Heart left ventricle (tissue), 16 donors: ENCODE measurements around the gene TAOK1. TPM values are rescaled to one million over a fixed set of nuclear protein-coding genes. Genes with fewer than 3 reads are reported as not detected.
A peak's percentile ranks its signal among the peaks of the same experiment; 100 is the strongest.

Experiments
- ATAC-seq, 4 donors: fragments of 200-7000 bp; cut with Tn5 transposase; one replicate each; pipeline ENCODE4 v1.9.1; 2020 to 2022; ENCODE audit warnings: moderate library complexity in 4 of 4, mild to moderate bottlenecking in 3 of 4, moderate number of reproducible peaks in 1 of 4
- DNase-seq, 5 donors: peaks; one replicate each; pipeline ENCODE4 v3.0.0-alpha.2; 2020
- H3K27ac ChIP-seq, 12 donors: fragments of 200-600 bp; sonication (generic) in 4 of 12; one replicate each; pipeline versions ENCODE4 v1.5.0 to v1.8.0; 2016 to 2022; ENCODE audit warnings: mild to moderate bottlenecking in 2 of 12
- H3K27me3 ChIP-seq, 9 donors: fragments of 200-600 bp; sonication (generic) in 2 of 9; one replicate each; pipeline versions ENCODE4 v1.5.1 to v1.8.0; 2016 to 2022; ENCODE audit warnings: mild to moderate bottlenecking in 3 of 9
- H3K36me3 ChIP-seq, 9 donors: fragments of 200-600 bp; sonication (generic) in 2 of 9; one replicate each; pipeline versions ENCODE4 v1.5.0 to v1.8.0; 2018 to 2022; ENCODE audit warnings: mild to moderate bottlenecking in 2 of 9
- H3K4me1 ChIP-seq, 12 donors: fragments of 200-600 bp; sonication (generic) in 4 of 12; one replicate each; pipeline versions ENCODE4 v1.5.0 to v1.8.0; 2016 to 2022; ENCODE audit warnings: mild to moderate bottlenecking in 3 of 12
- H3K4me3 ChIP-seq, 12 donors: fragments of 200-600 bp; sonication (generic) in 4 of 12; one replicate each; pipeline versions ENCODE4 v1.5.0 to v1.8.0; 2017 to 2022; ENCODE audit warnings: mild to moderate bottlenecking in 9 of 12, moderate library complexity in 4 of 12
- H3K9me3 ChIP-seq, 12 donors: fragments of 200-600 bp; sonication (generic) in 4 of 12; one replicate each; pipeline versions ENCODE4 v1.5.0 to v1.8.0; 2016 to 2022; ENCODE audit warnings: mild to moderate bottlenecking in 1 of 12
- CTCF ChIP-seq, 12 donors: fragments of 200-600 bp; sonication (generic) in 4 of 12; IDR thresholded peaks; one replicate each; pipeline versions ENCODE4 v1.5.0 to v1.8.0; 2018 to 2022; ENCODE audit warnings: antibody characterized with exemption in 12 of 12, mild to moderate bottlenecking in 5 of 12
- POLR2A ChIP-seq, 2 donors: fragments of 450-650 bp; IDR thresholded peaks; one replicate each; pipeline ENCODE4 v1.6.1; 2017; ENCODE audit warnings: antibody characterized with exemption in 2 of 2, mild to moderate bottlenecking in 2 of 2, moderate library complexity in 2 of 2
- WGBS, 4 donors: extraction: QIAGEN DNeasy Blood & Tissue Kit in 2 of 4; methylation state at CpG; one replicate each; pipeline versions ENCODE4 v1.1.5 to v1.1.7; 2013 to 2018; 5-methylcytosine and 5-hydroxymethylcytosine counted together
- intact Hi-C, 10 donors: fragments of 100-400 bp; cut with DNase I; formaldehyde crosslinking; loops; one replicate each; pipeline versions ENCODE4 v1.11.1 to v1.14.2; 2022
- polyA plus RNA-seq, 2 donors: library from polyadenylated mRNA; stranded (reverse); fragments of 200-250 nt; gene quantifications; one replicate each; pipeline ENCODE4 v1.2.3, GENCODE V29; 2013
- total RNA-seq, 9 donors: library from RNA; depleted of rRNA in 2 of 9; stranded (reverse); fragments of >200 nt in 2 of 9; fragmentation: NEBNext Ultra II Directional in 3 of 9; extraction: Animal tissue kit (Norgen Biotek cat#: 25700) in 3 of 9; gene quantifications; one replicate each; pipeline versions ENCODE4 v1.1.0 to v1.2.4, GENCODE V29; 2016 to 2023
- donor health status: ischemic (EF 13 %, LVEDD 7.1; RV severe dilation, severe dysfunction).
- donor health status: healthy with polysubstance abuse.
- donor health status: DM: no; HTN: yes; CAD: no.
- donor health status: DM: no; HTN: no; CAD: no.
- donor health status: ischemic (EF 25% LVEDD 6.9; RV normal size, moderate dysfunction).
- donor health status: ischemic (EF 25% LVEDD 5.7; RV mildly dilated, moderate dysfunction).
- donor health status: healthy.
- donor health status: DM: yes; HTN: yes; CAD: no.
- donor health status: ischemic (EF 35%, LVEDD 5.7; RV mildly dilated, moderate dysfunction).
- donor health status: nonischemic (EF 11% LVEDD 7.7; RV severe dilation, severe dysfunction).
- donor health status: DM: yes; HTN: yes; CAD: no.
- donor health status: PGD.
- donor health status: ischemic (EF 29% LVEDD 5.4; RV normal size, mild dysfunction).
- donor health status: nonischemic (EF 23%, LVEDD 6.1; RV moderate dilation, normal function).

Gene TAOK1
- total and polyA plus RNA-seq, 11 donors, result 9.2 to 81.2 (median 59.0) TPM

DNA sequence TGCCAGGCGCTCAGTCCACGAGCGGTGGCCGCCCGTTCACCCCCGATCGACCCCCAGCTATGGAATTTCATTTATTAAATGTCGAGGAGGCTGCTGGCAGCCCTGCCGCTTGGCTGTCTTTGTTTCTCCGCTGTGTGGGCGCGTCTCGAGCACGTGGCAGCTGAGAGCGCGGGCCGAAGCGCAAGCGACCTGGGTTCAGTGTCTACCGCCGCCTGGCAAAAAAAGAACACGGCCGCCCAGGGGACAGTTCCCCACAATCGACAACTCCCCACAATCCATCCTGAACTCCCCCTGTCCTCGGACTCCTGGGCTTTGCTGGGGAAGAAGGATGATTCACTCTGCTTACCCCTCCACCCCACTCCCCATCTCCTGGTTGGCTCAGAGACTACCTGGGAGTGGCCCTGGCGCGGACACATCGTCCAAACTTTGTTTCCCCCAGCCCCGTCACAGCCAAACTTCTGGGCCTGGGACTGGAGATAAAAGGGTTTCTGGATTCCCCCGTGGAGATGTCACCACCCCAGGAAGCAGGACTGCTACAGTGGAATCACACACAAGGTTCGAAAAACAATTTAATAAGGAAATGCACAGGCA, 201.1 kb downstream of the TAOK1 start:
- intact Hi-C loops, result no loop called here
- Histone ChIP-seq H3K9me3 (no peaks in the 10 kb centered on the region), H3K4me3 (peak overlapping the region in 10 of 12 donors; percentile 7 to 88 (median 65))

DNA sequence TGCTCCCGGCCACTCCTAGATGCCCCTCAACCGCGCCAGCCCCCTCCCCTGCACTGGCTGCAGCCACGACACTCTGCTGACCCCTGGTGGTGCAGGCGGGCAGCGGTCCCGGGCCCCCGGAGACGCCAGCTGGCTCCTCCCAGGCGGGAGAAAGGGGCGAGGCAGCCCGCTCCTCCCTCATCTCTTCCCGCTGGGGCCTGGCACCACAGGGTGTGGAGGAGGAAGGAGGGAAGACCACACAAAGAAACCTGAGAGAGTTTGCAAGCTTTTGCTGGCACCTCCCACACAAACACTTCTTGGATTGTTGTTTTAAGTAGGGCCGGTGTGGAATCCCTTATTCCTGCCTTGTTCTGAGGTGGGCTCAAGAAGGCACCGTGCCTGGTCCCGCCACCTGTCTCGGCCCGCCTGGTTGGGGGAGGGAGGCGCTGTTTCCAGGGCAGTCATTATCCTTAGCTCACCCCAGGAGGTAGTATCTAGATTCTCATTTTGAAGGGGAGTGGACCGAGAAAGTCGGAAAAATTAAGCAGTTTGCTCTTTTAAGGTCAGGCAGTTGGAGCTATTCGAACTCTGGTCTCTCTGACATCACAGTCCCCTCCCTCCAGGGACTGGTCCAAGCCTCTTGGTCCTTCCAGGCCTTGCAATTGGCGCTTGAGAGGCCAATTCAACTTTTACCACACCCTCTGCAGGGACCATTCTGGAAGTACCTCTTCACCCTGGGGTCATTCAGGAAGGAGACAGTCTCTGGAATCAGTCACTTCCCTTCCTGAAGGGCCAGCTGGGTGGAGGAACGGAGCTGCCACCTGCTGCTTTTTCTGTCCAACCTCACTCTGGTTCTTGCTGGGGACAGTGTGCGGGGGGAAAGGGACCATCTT, 201.8 kb downstream of the TAOK1 start:
- Histone ChIP-seq H3K9me3 (no peaks in the 10 kb centered on the region), H3K4me1 (peaks cover 5 to 88% (median 64%) of the 10 kb centered on the region in 12 donors), H3K4me3 (peak overlapping the region in 10 of 12 donors; percentile 7 to 88 (median 65)), H3K27me3 (no peaks in the 10 kb centered on the region), H3K27ac (peak overlapping the region; percentile 38 to 95 (median 88)), H3K36me3 (no peaks in the 10 kb centered on the region)
- peak; percentile 65 to 81 (median 70) for ATAC-seq
- DNase-seq, result peak; percentile 88 to 94 (median 89)
- WGBS, 4 donors, result 11 to 12% (median 12%) methylated on average over 25 of the region's 25 CpGs
- intact Hi-C loops, result loop anchor here in 1 of 10 donors (2.0 kb wide), 1 partner anchor 23 kb away; no protein-coding TSS in a partner anchor
- peak in 1 of 2 donors; percentile 14 for TF ChIP-seq POLR2A (IDR thresholded peaks at IDR 0.05)
- TF ChIP-seq CTCF (IDR thresholded peaks at IDR 0.05), result peak; percentile 94 to 99 (median 98)

More for the DNA sequence above, 201.1 kb downstream of the TAOK1 start:
- 4 to 8% (median 7%) methylated on average over 24 to 31 of the region's 31 CpGs for WGBS, 4 donors
- ATAC-seq, result peak; percentile 0 to 14 (median 3)
- H3K27ac ChIP-seq, result peak overlapping the region; percentile 48 to 95 (median 88)
- H3K4me1 ChIP-seq, result peaks cover 5 to 88% (median 68%) of the 10 kb centered on the region in 12 donors
- no peak for TF ChIP-seq POLR2A (IDR thresholded peaks at IDR 0.05)
- TF ChIP-seq CTCF (IDR thresholded peaks at IDR 0.05), result no peak
- no peaks in the 10 kb centered on the region for H3K36me3 ChIP-seq
- no peaks in the 10 kb centered on the region for H3K27me3 ChIP-seq
- peak in 4 of 5 donors; percentile 53 to 74 (median 64) for DNase-seq

DNA sequence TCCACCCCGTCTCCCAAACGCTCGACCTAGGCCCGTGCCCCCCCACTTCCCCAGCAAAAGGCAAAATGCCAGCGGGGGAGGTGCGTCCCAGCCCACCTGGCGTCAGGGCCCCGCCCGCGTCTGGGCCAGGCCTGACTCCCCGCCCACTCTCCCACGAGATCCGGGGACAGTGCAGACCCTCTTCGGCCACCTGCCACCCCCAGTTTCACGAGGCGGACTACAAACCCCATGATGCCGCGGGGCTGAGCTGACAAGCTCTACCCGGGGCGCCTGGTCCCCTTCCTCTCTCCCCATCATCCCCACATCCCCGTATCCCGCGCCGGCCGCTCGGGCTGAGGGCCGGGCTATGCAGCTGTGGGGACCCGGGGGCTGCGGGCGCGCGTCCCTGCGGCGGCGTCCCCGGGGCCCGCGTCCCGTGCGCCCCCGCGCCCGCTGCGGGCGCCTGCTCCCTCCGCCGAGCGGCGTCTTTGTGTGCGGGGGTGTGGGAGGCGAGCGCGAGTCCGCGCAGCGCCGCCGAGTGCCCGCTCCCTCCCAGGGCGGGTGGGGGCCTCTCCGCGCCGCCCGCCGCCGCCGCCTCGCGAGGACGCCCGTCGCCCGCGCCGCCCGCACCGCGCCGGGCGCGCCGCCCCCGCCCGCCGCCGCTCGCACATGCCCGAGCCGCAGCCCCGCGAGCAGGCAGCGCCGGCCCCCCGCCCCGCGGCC, 202.8 kb downstream of the TAOK1 start, which contains the start of gene ANKRD13B:
TSS of gene ANKRD13B (plus strand) at position 283 of the 702 bp plus-strand sequence. CDS start 490 bp downstream, outside the sequence.
- peaks cover 5 to 88% (median 56%) of the 10 kb centered on the region in 12 donors for H3K4me1 ChIP-seq
- no peaks in the 10 kb centered on the region for H3K27me3 ChIP-seq
- TF ChIP-seq POLR2A (IDR thresholded peaks at IDR 0.05), result no peak
- TF ChIP-seq CTCF (IDR thresholded peaks at IDR 0.05), result no peak
- H3K36me3 ChIP-seq, result no peaks in the 10 kb centered on the region
- peak within 1 kb of the TSS; percentile 38 to 95 (median 88) for H3K27ac ChIP-seq
- ATAC-seq, result peak in 2 of 4 donors; percentile 0 to 4
- 1 to 3% (median 1%) methylated on average over 13 to 96 of the region's 96 CpGs for WGBS, 4 donors
- no peaks in the 10 kb centered on the region for H3K9me3 ChIP-seq
- H3K4me3 ChIP-seq, result peak within 1 kb of the TSS; percentile 59 to 88 (median 68)
- DNase-seq, result peak in 4 of 5 donors; percentile 65 to 81 (median 69)
- intact Hi-C loops, result loop anchor here in 1 of 10 donors (2.0 kb wide), 1 partner anchor 22 kb away; no protein-coding TSS in a partner anchor
